Measurements from ENCODE around the gene PCDH20. TPM values are rescaled to one million over a fixed set of nuclear protein-coding genes. Genes with fewer than 3 reads are reported as not detected.

The PCDH20 gene
- under 0.01 and 0.08 TPM in 2 replicates for total RNA-seq (ENCODE audit: low replicate concordance)

GRCh38 chr13:61415749-61416148 is at the start of gene PCDH20:
PCDH20 (minus strand) TSS chr13:61415849; CDS start chr13:61415158, 691 bp downstream.

